NCI-H2081 treated with DMSO at 0.1 percent for 48 hours (cell line): ENCODE results near the gene RAI1.
"Not testable (repeated sequence)": the region's sequence is repeated elsewhere in the genome, so short reads cannot be mapped to it uniquely, and the experiment has no call there.

Source experiments
- DNase-seq: peaks from one replicate; lab custom pipeline; 2025; lab: John Stamatoyannopoulos, UW

RAI1 gene

GRCh38 chr17:17681187-17681743, at the start of gene RAI1:
Gene RAI1 (plus strand): TSS chr17:17681458. CDS start chr17:17792949, 111,491 bp downstream.
- no peak for DNase-seq

- DNase-seq = not testable (repeated sequence)
Measured at GRCh38 chr17:17632690-17633089, 48.6 kb upstream of the RAI1 start.

- DNase-seq = no peak
Measured at GRCh38 chr17:17633310-17633709, 47.9 kb upstream of the RAI1 start.

GRCh38 chr17:17635126-17635525, 46.1 kb upstream of the RAI1 start:
- DNase-seq = no peak

GRCh38 chr17:17635537-17636271, 45.6 kb upstream of the RAI1 start:
- not testable (repeated sequence) for DNase-seq

GRCh38 chr17:17636272-17636885, 44.9 kb upstream of the RAI1 start:
- DNase-seq = no peak

- DNase-seq = no peak
Measured at GRCh38 chr17:17638467-17638866, 42.8 kb upstream of the RAI1 start.

- DNase-seq = not testable (repeated sequence)
Measured at GRCh38 chr17:17639661-17640270, 41.5 kb upstream of the RAI1 start.

- DNase-seq = no peak
Measured at GRCh38 chr17:17641621-17642409, 39.4 kb upstream of the RAI1 start.

GRCh38 chr17:17645148-17645547, 36.1 kb upstream of the RAI1 start:
- not testable (repeated sequence) for DNase-seq

- DNase-seq = no peak
Measured at GRCh38 chr17:17645961-17646360, 35.3 kb upstream of the RAI1 start.

GRCh38 chr17:17647524-17648178, 33.6 kb upstream of the RAI1 start:
- no peak for DNase-seq

GRCh38 chr17:17648762-17649161, 32.5 kb upstream of the RAI1 start:
- no peak for DNase-seq

- no peak for DNase-seq
Measured at GRCh38 chr17:17650959-17651358, 30.3 kb upstream of the RAI1 start.

- DNase-seq = no peak
Measured at GRCh38 chr17:17653343-17653742, 27.9 kb upstream of the RAI1 start.

GRCh38 chr17:17659340-17659739, 21.9 kb upstream of the RAI1 start:
- DNase-seq = no peak

GRCh38 chr17:17661134-17661533, 20.1 kb upstream of the RAI1 start:
- no peak for DNase-seq

- no peak for DNase-seq
Measured at GRCh38 chr17:17661834-17662385, 19.3 kb upstream of the RAI1 start.

- DNase-seq = no peak
Measured at GRCh38 chr17:17663160-17664063, 17.8 kb upstream of the RAI1 start.

- DNase-seq = no peak
Measured at GRCh38 chr17:17664064-17664452, 17.2 kb upstream of the RAI1 start.
